NCI-H187 treated with DMSO at 0.1 percent for 48 hours (cell line): ENCODE data around the gene AP1M1.
A peak's percentile ranks its signal among the peaks of the same experiment; 100 is the strongest.

Source experiments
- DNase-seq: peaks from one replicate; lab custom pipeline; 2025; lab: John Stamatoyannopoulos, UW

Gene AP1M1

GRCh38 chr19:16185123-16185767, 12.5 kb upstream of the AP1M1 start, which contains the start of gene FAM32A:
Gene FAM32A, plus strand, starts transcription at chr19:16185410. Its CDS starts 33 bp downstream, at chr19:16185443.
- peak; percentile 82 for DNase-seq

DNA sequence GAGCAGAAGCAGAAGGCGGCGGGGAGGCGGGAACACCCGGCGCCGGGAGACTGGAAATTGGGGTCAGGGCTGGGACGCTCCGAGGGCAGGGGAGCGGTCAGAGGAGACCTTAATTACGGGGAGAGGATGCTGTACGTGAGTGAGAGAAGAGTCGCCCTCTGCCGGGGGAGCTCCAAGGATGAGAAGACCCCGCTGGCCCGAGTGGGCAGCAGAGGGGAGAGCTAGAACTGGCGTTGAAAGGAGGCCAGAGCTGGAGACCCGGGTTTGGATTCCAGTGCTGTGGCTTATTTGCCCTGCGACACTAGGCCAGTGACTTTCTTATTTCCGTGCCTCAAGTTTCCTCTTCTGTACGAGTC, 12.0 kb upstream of the AP1M1 start:
- no peak for DNase-seq

GRCh38 chr19:16188521-16188920, 9.2 kb upstream of the AP1M1 start:
- no peak for DNase-seq

GRCh38 chr19:16190198-16190597, 7.5 kb upstream of the AP1M1 start:
- no peak for DNase-seq

DNA sequence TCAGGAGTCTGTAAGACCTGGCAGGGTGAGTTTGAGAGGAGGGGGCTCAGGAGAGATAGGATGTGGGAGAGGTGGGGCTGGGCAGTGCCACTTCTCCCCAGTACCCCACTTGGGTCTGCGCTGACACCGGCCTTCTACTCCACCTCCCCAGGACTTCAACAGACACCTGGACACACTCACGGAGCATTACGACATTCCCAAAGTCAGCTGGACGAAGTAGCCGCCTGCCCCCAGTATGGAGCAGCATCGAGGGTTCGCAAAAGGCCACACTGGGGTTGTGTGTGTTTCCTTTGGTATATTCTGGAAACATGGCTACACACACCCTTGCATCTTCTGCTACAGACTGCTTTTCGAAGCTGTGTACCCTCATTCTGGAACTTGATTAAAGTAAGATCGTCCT, 7.0 kb upstream of the AP1M1 start:
- no peak for DNase-seq

DNA sequence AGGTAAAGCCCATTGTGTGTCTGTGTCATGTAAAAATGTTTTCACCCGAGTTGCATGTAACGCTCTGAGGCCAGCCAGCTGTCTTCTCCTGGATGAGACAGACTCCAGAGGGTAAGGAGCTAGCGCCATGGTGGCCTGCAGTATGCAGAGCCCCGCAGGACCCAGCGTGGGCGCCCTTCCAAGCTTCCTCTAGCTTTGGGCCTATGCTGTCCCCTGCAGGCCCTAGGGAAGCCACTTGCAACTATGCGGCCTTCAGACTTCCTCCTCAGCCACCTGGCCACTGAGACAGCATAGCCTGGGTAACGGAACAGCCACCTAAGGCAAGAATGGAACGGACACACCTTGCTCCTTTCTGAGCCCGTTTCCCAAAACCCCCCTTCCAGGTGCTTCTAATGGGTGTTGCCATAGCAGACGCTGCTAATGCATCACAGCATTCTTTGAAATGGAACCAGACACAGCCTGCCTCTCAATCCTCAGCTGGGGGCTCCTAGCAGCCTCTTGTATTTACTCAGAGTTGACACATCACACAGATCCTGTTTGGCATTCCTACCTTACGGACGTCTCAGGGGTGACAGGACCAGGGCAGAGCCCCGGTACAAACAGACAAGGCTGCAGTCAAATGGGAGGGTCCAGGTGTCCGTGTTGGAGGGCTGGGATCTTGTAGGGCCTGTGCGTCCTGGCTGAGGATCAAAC, 6.3 kb upstream of the AP1M1 start:
- DNase-seq, result no peak

- no peak for DNase-seq
These were observed 4.2 kb upstream of the AP1M1 start for GRCh38 chr19:16193466-16193865.

- no peak for DNase-seq
These were observed 506 bp upstream of the AP1M1 start for GRCh38 chr19:16197188-16197621.

DNA sequence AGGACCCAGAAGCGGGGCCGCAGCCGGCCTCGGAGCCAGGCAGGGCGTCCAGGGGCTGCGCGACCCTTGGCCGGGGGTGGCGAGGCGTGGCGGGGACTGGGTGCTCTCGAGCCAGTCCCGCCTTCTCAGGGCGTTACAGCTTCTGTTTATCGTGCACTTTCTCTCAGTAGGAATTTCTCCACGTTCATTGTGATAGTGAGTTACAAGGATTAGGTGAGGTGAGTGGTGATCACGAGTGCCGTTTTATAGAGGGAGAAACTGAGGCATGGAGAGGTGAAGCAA, 600 bp downstream of the AP1M1 start:
- no peak for DNase-seq

- no peak for DNase-seq
These were observed 1.7 kb downstream of the AP1M1 start for GRCh38 chr19:16199275-16199932.

GRCh38 chr19:16200038-16201010, 2.6 kb downstream of the AP1M1 start:
- DNase-seq, result no peak

DNA sequence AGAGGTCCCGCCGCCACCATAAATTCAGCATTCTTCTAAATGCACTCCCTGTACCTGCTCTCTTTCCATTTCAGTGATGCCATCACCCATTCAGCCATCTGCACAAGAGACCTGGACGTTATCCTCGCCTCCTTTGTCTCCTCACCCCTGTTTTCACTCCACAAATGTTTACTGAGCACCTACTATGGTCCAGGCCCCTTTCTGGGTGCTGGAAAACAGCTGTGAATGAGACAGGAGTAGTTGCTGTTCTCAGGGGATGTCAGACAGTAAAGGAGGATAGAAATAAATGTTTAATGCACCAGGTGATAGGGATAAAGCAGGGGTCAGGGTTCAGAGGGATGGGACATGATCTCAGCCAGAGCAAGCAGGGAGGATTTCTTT, 3.3 kb downstream of the AP1M1 start:
- no peak for DNase-seq

DNA sequence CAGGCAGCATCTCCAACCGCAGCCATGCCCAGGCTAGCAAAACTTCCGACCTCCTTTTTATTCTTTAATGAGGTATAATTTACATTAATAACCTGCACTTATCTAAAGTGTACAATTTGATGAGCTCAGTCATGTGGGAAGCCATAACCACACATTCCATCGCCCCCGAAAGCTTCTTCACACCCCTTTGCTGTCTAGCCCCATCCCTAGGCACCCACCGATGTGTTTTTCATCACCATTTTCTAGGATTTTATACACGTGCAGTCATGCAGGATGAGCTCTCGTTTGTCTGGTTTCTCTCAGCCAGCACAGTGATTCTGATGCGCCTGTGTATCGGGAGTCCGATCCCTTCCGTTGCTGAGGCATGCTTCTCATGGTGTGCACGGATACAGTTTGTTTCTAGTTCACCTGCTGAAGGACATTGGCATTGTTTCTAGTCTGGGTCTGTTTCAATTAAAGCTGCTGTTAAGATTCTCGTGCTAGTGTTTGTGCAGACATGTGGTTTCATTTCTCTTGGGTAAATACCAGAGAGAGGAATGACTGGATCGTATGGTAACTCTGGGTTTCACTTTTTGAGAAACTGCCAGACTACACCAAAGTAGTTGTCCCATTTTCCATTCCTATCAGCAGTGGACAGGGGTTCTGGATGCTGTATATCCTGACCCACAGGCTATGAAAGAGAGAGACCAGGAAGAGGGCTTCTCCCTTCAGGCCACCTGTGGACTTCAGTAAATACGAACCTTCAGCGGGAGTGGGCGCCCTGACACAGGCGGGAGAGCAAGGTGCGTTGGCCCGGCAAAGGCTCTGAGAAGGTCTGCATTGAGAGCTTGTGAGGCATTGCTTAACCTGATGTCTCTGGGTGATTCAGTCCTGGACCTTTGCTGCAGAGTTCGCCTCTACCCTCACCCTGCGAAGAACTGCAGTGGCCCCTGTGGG, 4.9 kb downstream of the AP1M1 start:
- no peak for DNase-seq

GRCh38 chr19:16203256-16204004, 5.7 kb downstream of the AP1M1 start:
- DNase-seq, result no peak

DNA sequence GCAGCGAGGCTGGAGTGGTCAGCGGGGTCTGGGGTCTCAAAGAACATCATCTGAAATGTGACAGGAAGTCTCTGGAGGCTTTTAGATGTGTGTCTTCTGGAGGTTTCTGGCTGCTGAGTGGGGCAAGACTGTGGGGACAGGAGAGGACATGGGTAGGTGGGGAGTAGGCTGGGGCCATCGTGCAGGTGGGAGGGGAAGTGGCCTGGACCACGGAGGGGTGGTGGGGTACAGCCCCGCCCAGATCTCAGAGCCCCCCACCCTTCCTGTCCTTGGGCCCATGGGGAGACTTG, 6.2 kb downstream of the AP1M1 start:
- no peak for DNase-seq

GRCh38 chr19:16205205-16206045, 7.7 kb downstream of the AP1M1 start:
- no peak for DNase-seq

DNA sequence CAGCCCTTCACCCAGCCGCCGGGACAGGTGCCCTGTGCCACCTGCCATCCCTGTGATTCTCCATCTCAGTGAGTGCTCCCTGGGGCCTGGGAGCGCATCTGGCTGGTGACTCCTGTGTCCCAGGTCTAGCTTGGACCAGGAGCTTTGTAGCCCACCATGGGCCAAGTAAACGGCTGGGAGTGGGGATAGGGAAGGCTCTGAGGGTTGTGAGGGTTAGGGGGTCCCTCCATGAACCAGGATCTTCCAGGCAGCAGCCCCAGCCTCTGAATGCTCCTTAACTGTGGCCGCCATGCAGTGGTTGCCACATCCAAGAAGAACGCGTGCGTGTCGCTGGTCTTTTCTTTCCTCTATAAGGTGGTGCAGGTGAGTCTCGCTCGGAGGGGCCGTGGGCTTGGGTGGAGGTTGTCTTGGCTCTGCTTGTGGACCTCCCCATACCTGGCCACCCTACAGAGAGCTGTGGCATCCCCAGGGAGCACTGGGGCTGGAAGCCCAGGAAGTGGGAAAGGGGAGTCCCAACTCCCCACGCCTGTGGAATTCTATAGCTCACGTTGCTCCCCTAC, 8.4 kb downstream of the AP1M1 start:
- no peak for DNase-seq

GRCh38 chr19:16206637-16207036, 8.9 kb downstream of the AP1M1 start:
- no peak for DNase-seq

GRCh38 chr19:16207063-16207462, 9.4 kb downstream of the AP1M1 start:
- DNase-seq, result no peak
